GM12891 (cell line): ENCODE measurements around the gene KIF4A.
A peak's percentile ranks its signal among the peaks of the same experiment; 100 is the strongest.

Source experiments
- DNase-seq: peaks from one replicate; pipeline ENCODE4 v3.0.0; 2011; ENCODE audit warnings: low spot score; ENCODE audit not compliant: insufficient read length
- FAIRE-seq: peaks from 2 replicates; lab custom pipeline; 2011; peaks lifted over from hg19 to GRCh38; lab: Jason Lieb, UNC
- PAX5 ChIP-seq: IDR thresholded peaks from 2 replicates; pipeline ENCODE4 v1.6.1; 2011; ENCODE audit warnings: low read length, moderate library complexity, mild to moderate bottlenecking; ENCODE audit not compliant: insufficient read depth, severe bottlenecking
- POLR2A ChIP-seq: IDR thresholded peaks from 2 replicates; pipeline ENCODE4 v1.6.1; 2011; ENCODE audit warnings: low read depth, low read length, control low read depth
- POLR2AphosphoS5 ChIP-seq: IDR thresholded peaks from 2 replicates; pipeline ENCODE4 v1.6.1; 2011; ENCODE audit warnings: low read depth, low read length, control low read depth
- POU2F2 ChIP-seq: IDR thresholded peaks from 2 replicates; pipeline ENCODE4 v1.6.1; 2011; ENCODE audit warnings: low read depth, mild to moderate bottlenecking, control low read depth, low read length, moderate library complexity
- SPI1 ChIP-seq: IDR thresholded peaks from 2 replicates; pipeline ENCODE4 v1.6.1; 2011; ENCODE audit warnings: low read depth, low read length, control low read depth
- TAF1 ChIP-seq: IDR thresholded peaks from 2 replicates; pipeline ENCODE4 v1.6.1; 2011; ENCODE audit warnings: low read depth, low read length, control low read depth

Gene KIF4A

DNA sequence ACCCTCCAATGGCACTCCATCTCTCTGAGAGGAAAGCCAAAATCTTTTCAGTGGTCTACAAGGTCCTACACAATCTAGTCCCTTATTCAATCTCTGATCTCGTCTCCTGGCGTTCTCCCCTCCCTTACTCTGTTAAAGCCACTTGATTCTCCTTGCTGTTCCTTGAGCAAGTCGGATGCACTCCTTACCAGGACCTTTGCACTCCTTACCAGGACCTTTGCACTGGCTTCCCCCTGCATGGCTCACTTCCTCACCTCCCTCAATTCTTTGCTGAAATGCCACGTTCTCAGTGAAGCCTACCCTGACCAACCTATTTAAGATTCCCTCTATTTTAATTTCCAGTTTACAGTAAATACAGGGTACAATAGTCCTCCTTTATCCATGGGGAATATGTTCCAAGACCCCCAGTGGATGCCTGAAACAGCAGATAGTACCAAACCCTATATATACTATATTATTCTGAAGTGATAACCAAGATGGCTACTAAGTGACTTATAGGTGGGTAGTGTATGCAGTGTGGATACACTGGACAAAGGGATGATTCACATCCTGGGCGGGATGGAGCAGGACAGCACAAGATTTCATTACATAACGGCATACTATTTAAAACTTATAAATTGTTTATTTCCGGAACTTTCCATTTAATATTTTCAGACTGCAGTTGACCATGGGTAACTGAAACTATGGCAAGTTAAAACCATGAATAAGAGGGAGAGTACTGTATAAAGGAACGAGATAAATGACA is 148.2 kb downstream of the KIF4A start:
- peak; percentile 23 for FAIRE-seq
- TF ChIP-seq TAF1 (no peak), PAX5 (no peak), POU2F2 (no peak), POLR2A (no peak), POLR2AphosphoS5 (no peak), SPI1 (no peak)
- no peak for DNase-seq

DNA sequence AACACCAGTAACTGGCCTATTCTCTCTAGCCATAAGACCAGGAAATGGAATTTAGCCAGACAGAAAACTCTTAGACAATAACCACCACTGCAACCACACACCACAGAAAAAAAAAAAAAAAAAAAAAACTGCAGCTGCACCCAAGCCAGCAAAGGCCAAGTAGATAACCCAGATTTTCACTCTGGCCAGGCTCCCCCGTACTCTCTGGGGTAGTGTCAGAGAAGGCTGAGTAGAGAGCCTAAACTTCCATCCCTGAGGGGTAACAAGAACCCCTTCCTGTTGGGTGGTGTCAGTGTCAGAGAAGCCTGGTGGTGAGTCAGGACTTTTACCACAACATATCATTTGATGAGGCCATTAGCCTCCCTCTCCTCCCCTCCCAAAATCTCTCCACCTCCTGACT is 149.1 kb downstream of the KIF4A start:
- FAIRE-seq (peak; percentile 50), DNase-seq (no peak)
- no peak for TF ChIP-seq SPI1
- TF ChIP-seq POU2F2: no peak
- no peak for TF ChIP-seq TAF1
- no peak for TF ChIP-seq POLR2A
- no peak for TF ChIP-seq POLR2AphosphoS5
- no peak for TF ChIP-seq PAX5

DNA sequence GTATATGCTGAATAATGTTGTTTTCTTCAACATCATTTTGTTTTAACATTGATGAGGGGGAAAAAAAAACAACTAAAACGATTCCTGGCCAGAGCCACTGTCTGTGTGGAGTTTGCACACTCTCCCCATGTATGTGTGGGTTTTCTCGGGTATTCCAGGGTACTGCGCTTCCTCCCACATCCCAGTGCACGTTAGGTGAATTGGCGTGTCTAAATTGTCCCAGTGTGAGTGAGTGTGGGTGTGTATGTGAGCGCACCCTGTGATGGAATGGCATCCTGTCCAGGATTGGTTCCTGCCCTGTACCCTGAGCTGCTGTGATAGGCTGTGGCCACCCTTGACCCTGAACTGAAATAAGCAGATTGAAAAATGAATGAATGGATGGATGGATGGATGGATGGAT is 152.3 kb downstream of the KIF4A start:
- FAIRE-seq (no peak), DNase-seq (no peak)
- TF ChIP-seq PAX5 (no peak), SPI1 (no peak), POLR2A (no peak), TAF1 (no peak), POU2F2 (no peak), POLR2AphosphoS5 (no peak)

DNA sequence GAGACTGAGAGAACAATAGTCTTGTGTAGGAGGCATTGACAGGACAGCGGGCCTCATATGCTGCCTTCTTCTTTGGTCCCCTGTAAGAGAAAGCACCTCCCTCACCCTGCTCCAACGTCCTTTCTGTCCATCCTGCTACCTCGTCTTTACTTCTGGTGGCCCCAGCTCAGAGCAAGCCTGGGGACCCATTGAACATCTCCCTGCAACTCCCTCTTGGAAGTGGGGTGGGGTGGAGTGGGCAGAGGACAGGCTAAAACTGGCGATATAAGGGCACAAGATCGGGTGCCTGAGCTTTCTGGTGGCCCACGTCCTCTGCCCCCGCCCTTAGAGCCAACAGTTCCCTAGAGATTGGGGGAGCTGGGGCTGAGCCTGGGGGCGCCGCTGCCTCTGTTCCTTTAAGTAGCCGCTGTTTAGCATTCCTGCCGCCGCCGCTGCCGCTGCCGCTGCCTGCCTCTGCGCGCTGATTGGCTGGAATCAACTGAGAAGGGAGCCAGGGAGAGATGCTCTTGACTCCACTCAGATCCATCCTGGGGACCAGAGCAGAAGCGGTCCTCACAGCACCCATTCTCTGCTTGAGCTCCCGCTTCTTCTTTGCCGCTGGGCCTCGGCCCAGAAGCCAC is 154.5 kb downstream of the KIF4A start, which contains the start of gene DLG3:
Gene DLG3, plus strand, starts transcription at position 510 of the 620 bp plus-strand sequence. CDS start 367 bp downstream, outside the sequence.
- TF ChIP-seq PAX5 (no peak), POLR2A (no peak), POU2F2 (no peak), POLR2AphosphoS5 (no peak), TAF1 (no peak), SPI1 (no peak)
- DNase-seq: no peak
- no peak for FAIRE-seq

DNA sequence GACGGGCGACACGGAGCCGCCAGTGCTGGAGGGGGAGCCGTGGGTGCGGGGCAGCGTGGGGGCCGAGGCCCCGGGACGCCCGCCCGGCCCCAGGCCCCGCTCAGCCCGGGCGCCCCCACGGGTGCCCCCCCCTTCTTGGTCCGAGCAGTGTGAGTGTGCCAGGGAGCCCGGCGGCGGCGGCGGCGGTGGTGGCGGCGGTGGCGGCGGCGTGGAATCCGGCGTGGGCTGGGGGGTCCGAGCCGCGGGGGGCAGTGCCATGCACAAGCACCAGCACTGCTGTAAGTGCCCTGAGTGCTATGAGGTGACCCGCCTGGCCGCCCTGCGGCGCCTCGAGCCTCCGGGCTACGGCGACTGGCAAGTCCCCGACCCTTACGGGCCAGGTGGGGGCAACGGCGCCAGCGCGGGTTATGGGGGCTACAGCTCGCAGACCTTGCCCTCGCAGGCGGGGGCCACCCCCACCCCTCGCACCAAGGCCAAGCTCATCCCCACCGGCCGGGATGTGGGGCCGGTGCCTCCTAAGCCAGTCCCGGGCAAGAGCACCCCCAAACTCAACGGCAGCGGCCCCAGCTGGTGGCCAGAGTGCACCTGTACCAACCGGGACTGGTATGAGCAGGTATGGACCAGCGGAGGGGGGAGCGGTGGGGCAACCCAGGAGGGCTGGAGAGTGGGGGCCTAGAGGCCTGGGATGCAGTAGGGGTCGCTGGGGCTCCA is 155.2 kb downstream of the KIF4A start:
- FAIRE-seq: no peak
- DNase-seq: no peak
- TF ChIP-seq POU2F2 (no peak), POLR2AphosphoS5 (no peak), TAF1 (no peak), POLR2A (no peak), SPI1 (no peak), PAX5 (no peak)

DNA sequence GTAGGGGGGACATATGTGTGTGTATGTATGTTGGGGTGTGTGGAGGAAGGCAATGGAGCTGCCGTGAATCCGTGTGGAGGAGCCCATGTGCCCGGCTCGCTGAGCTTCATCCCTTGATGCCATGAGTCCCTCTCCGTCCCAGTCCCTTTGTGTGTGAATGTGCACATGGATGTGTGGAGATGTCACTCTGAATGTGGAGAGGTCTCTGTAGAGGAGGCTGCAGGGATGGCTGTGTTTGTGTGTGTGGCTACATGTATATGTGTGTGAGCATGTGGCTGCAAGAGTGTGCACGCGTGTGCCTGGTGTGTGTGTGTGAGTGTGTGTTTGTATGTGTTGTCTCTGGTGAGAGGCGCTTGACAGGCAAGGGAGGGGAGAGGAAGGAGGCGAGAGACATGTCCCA is 156.0 kb downstream of the KIF4A start:
- no peak for TF ChIP-seq POLR2AphosphoS5
- TF ChIP-seq POLR2A: no peak
- no peak for TF ChIP-seq TAF1
- TF ChIP-seq POU2F2: no peak
- no peak for TF ChIP-seq PAX5
- TF ChIP-seq SPI1: no peak
- no peak for DNase-seq
- peak; percentile 43 for FAIRE-seq

DNA sequence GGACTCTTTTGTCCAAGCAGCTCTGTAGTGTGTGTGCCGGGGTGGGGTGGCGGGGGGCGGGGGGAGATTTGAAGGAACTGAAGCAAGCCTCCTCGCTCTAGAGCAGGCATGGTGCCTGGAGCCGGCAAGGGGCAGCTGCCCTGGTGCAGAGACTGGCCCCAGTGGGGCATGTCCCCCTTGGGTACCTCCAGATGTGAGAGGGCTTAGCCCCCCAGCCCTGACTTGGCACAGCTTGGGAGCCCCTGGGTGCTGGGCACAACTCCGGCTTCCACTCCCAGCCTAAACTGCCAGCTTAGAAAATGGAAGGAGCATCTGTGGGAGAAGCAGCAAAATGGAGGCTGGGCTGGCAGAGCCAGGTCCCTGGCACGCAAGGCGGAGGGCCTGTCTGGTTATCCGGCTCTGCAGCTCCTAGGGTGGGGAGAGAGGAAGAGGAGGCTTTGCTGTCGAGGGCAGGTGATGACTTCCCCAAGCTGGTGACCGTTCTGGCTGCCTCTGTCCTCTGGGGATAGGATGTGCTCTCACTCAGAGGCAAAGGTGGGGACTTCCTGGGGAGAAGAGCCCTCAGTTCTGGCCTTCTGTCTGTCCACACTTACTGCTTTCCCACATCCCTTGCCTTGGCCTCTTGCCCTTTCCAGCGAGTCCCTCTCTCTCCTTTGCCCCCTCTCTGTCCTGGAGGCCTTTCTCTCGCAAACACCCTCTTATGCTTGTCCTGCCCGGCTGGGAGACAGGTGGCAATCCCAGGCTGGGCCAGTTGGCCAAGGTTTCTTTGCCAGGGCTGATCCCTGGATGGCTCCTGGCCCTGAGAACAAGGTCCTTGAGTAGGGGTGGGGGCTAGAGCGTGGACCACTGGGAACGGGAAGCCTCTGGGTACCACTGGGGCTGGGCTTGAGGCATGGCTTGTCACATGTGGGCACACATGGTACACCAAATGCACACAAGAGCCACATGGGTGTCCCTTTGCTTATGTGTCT is 156.8 kb downstream of the KIF4A start:
- DNase-seq (no peak), FAIRE-seq (no peak)
- TF ChIP-seq POLR2AphosphoS5 (no peak), SPI1 (no peak), PAX5 (no peak), POLR2A (no peak)

DNA sequence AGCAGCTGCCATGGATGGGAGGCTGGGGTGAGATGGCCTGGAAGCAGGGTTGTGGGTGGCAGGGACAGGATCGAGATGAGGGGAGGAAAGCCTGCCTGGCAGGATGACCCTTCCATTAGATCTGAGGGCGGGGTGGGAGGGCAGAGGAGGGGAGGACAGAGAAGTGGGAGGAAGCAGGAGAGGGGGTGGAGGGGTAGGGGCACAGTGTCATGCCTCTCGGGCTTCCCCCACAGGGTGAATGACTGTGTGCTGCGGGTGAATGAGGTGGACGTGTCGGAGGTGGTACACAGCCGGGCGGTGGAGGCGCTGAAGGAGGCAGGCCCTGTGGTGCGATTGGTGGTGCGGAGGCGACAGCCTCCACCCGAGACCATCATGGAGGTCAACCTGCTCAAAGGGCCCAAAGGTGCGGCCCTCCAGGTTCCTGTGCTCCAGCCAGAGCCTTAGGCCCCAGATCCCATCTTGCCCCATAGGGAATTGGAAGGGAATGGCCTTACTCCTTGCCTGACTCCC is 159.6 kb downstream of the KIF4A start:
- DNase-seq: no peak
- no peak for TF ChIP-seq TAF1
- TF ChIP-seq PAX5: no peak
- no peak for TF ChIP-seq POLR2A
- no peak for TF ChIP-seq SPI1
- no peak for TF ChIP-seq POLR2AphosphoS5
- no peak for TF ChIP-seq POU2F2
- no peak for FAIRE-seq
